GM15510 (cell line): Measurements from ENCODE around the gene CES2.

Experiments used
- POLR2A ChIP-seq: IDR thresholded peaks from 3 replicates; pipeline ENCODE4 v1.6.1; 2011; ENCODE audit warnings: borderline replicate concordance; ENCODE audit not compliant: insufficient read length; ENCODE audit errors: extremely low read depth

Gene CES2

DNA sequence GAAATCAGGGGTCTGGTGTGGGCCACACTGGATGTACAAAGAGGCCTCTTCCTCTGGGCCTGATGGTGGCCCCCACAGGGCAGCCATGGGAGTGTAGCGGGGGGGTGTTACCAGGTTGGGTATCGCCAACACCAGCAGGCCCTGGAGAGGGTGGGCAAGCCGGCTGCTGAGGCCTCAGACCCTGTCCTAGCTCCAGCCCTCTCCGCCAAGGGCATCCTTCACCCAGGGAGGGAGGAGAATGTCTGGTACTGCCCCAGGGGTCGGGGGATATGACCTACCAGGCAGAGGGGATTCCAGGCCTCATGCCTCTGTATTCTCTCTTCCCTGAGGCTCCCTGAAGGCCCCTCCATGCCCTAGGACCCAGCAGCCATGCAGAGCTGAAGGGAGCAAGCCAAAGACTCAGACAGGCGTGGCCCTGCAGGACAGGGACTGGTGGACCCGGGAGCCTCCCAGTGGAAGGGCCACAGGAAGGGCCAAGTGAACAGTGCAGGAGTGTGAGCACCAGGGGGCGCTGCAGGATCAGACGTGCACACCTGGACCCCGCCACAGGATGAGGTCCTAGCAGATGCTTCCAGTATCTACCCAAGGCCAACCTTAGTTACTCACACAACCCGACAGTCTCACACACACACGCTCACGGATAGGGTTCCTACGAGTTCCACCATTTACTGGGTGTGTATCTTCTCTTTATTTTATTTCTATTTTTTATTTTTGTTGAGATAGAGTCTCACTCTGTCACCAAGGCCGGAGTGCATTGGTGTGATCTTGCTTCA is 42.2 kb downstream of the CES2 start:
- no peak for TF ChIP-seq POLR2A

DNA sequence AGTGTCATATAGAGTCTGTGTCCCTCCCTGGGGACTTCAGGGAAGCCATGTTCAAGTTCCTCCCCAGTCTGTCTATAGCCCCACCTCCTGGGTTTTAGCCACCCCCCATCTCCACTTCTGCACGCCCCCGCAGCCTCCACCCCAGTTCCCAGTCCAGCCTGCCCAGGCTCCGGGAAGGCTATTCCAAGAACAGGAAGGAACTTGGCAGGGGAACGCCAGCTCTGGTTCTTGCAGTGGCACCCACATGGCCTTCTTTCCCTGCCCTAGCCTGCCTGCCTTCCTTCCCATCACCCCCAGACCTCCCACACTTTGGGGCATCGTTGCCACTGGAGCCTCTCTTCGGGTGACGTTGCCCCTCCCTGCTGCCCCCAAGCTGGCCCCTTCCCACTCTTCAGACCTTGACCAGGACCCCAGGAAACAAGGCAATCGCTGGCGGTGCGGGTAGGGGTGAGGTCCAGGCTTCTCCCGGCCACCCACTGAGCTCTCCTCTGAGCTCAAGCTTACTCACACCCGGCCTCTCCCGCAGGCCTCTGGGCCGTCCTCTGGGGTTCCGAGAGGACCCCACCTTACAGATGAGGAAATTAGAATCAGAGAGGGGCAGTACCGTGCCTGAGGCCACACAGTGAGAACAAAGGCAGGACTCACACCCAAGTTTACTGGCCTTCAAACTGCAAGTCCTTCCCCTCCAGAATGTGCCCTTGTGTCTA is 43.8 kb downstream of the CES2 start:
- TF ChIP-seq POLR2A = no peak

DNA sequence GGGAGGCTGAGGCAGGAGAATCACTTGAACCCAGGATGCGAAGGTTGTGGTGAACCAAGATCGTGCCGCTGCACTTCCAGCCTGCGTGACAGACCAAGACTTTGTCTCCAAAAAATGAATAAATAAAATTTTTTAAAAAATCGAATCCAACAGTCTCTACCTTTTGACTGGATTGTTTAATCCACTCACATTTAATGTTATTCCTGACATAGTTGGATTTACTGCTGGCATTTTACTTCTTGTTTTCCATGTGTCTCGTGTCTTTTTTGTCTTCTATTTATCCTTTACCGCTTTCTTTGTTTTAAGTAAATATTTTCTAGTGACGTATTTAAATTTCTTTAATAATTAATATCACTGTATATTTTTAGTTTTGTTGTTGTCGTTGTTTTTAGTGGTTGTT is 47.7 kb downstream of the CES2 start:
- no peak for TF ChIP-seq POLR2A

DNA sequence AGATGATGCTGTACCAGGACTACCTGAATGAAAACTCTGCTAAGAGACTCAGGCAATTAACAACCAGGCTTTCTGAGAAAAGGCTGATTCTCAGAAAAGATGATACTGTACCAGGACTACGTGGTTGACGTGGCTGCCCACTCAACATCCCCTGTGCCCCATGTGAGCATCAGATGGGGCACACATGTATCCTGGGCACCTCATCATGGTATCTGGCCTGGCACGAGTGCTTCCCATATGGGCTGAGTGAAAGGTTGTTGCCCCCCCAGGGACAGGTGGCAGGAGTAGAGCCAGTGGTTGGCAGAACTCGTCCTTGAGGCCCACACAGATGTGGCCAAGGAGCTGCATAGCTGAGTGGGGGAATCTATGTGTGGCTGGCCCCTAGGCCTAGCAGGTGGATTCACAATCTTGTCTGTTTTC is 49.6 kb downstream of the CES2 start:
- TF ChIP-seq POLR2A = no peak

DNA sequence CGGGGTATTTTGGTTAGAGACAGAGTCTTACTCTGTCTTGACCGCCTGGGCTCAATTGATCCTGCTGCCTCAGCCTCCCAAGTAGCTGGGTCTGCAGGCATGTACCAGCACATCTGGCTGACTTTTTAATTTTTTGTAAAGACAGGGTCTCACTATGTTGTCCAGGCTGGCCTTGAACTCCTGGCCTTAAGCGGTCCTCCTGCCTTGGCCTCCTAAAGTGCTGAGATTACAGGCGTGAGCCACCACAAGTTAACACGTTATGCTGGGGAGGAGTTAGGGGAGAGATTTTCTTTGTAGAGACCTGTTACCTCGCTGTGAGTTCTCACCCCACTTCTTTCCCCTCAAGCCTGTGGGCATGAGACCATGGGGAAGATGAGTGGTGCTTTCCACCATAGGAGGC is 51.2 kb downstream of the CES2 start:
- TF ChIP-seq POLR2A = no peak

DNA sequence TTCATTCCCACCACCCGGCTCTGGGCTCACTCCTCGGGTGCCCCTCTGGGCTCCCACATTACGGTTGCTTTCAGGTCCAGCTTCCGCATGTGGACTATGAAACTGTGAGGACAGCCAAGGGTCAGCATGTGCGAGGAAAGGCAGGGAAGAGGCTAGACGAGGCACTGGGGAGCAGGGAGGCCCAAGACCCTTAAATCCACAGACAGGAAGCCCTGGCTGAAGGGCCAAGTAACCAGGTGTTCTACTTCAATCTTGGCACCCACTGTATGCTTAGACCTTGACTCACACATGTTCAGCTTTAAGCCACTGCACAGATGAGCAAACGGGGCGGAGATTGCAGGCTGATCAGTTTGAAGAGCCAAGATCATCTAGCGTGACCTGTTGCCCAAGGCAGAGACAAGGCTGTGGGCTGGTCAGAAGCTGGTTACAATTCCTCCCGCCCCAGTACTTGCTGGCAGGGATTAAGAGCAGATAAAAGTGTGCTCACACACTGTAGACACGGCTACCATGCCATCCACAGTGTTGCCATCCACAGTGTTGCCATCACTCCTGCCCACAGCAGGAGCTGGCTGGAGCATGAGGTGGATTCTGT is 53.0 kb downstream of the CES2 start, which contains the start of gene CES4A:
Gene CES4A (plus strand): TSS at position 393 of the 592 bp plus-strand sequence. CDS start 184 bp downstream, at position 577.
- no peak for TF ChIP-seq POLR2A

DNA sequence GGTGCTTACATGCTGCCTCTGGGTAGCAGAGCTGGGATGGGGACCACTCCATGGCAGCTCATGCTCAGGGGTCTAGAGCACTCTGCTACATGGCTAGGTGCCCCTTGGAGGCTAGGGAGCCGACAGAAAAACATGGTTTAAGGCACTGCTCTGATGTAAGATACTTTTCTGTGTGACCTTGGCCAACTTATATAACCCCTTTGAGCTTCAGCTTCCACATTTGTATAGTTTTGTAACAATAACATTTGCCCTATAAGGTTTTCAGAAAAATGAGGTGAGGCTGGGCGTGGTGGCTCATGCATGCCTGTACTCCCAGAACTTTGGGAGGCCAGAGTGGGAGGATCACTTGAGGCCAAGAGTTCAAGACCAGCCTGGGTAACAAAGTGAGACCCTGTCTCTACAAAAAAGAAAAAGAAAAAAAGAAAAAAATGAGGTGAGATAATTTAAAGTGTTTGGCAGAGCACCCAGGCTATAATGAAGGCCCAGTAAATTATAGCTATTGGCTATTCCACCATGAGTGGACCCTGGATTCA is 56.3 kb downstream of the CES2 start:
- no peak for TF ChIP-seq POLR2A
